HL-60 (cell line): Measurements from ENCODE around the gene TBC1D21.

Experiments
- CTCF ChIP-seq: IDR thresholded peaks from one replicate; pipeline ENCODE4 v1.5.1; 2011; ENCODE audit warnings: low read length, control low read depth, inconsistent platforms; ENCODE audit not compliant: insufficient read depth
- POLR2AphosphoS5 ChIP-seq: IDR thresholded peaks from 2 replicates; pipeline ENCODE4 v1.6.1; 2012; ENCODE audit warnings: low read depth
- REST ChIP-seq: IDR thresholded peaks from 2 replicates; pipeline ENCODE4 v1.6.1; 2012; ENCODE audit warnings: low read depth; ENCODE audit not compliant: insufficient replicate concordance

- TF ChIP-seq CTCF (no peak), REST (no peak), POLR2AphosphoS5 (no peak)
Measured at GRCh38 chr15:73865379-73865778, 8.0 kb upstream of the TBC1D21 start.
